Nucleus accumbens (tissue), 56 donors: ENCODE results near the gene UNC5C.

Source experiments
- DNase-seq, 56 donors: peaks; one replicate each; lab custom pipeline; 2025; lab: John Stamatoyannopoulos, UW

UNC5C gene

GRCh38 chr4:95238554-95238953 is 310.2 kb downstream of the UNC5C start:
- no peak for DNase-seq

GRCh38 chr4:95232358-95233156 is 316.2 kb downstream of the UNC5C start:
- peak in 32 of 56 donors; percentile 9 to 75 (median 44) for DNase-seq

- DNase-seq, result no peak
Measured at GRCh38 chr4:95231681-95232080, 317.1 kb downstream of the UNC5C start.

GRCh38 chr4:95225849-95226248 is 322.9 kb downstream of the UNC5C start:
- no peak for DNase-seq

GRCh38 chr4:95224402-95224801 is 324.4 kb downstream of the UNC5C start:
- no peak for DNase-seq

- DNase-seq, result no peak
Measured at GRCh38 chr4:95220205-95221175, 328.3 kb downstream of the UNC5C start.

GRCh38 chr4:95219109-95219508 is 329.7 kb downstream of the UNC5C start:
- no peak for DNase-seq

- no peak for DNase-seq
Measured at GRCh38 chr4:95217197-95217596, 331.6 kb downstream of the UNC5C start.

GRCh38 chr4:95216636-95217035 is 332.1 kb downstream of the UNC5C start:
- DNase-seq, result no peak

- DNase-seq, result no peak
Measured at GRCh38 chr4:95215991-95216605, 332.7 kb downstream of the UNC5C start.

GRCh38 chr4:95215043-95215442 is 333.7 kb downstream of the UNC5C start:
- DNase-seq, result no peak

- no peak for DNase-seq
Measured at GRCh38 chr4:95214408-95214807, 334.4 kb downstream of the UNC5C start.

GRCh38 chr4:95213366-95213765 is 335.4 kb downstream of the UNC5C start:
- DNase-seq, result peak in 25 of 56 donors; percentile 3 to 54 (median 28)

- DNase-seq, result no peak
Measured at GRCh38 chr4:95212692-95213091, 336.1 kb downstream of the UNC5C start.

GRCh38 chr4:95209927-95210326 is 338.8 kb downstream of the UNC5C start:
- DNase-seq, result no peak

GRCh38 chr4:95204873-95205272 is 343.9 kb downstream of the UNC5C start:
- peak in 9 of 56 donors; percentile 7 to 43 (median 19) for DNase-seq

GRCh38 chr4:95204267-95204844 is 344.4 kb downstream of the UNC5C start:
- DNase-seq, result peak in 14 of 56 donors; percentile 15 to 69 (median 26)

GRCh38 chr4:95198961-95199360 is 349.8 kb downstream of the UNC5C start:
- DNase-seq, result no peak

GRCh38 chr4:95197353-95197752 is 351.4 kb downstream of the UNC5C start:
- DNase-seq, result no peak
